AG09309 (cell line): ENCODE measurements around the gene MMP10.

Source experiments
- DNase-seq: peaks from one replicate; pipeline ENCODE4 v3.0.0-alpha.2; 2010; ENCODE audit warnings: low read depth
- H3K4me3 ChIP-seq: 2 replicates; pipeline ENCODE4 v1.5.1; 2011; ENCODE audit warnings: mild to moderate bottlenecking, low read depth, low read length, moderate library complexity; ENCODE audit not compliant: control insufficient read depth
- CTCF ChIP-seq: IDR thresholded peaks from 2 replicates; pipeline ENCODE4 v1.5.1; 2011; ENCODE audit warnings: mild to moderate bottlenecking, low read depth, low read length, inconsistent platforms; ENCODE audit not compliant: insufficient read depth, control insufficient read depth; ENCODE audit errors: missing control alignments

The MMP10 gene

GRCh38 chr11:102788334-102788995 lies 8.0 kb upstream of the MMP10 start:
- no peak for DNase-seq
- TF ChIP-seq CTCF = no peak

GRCh38 chr11:102784380-102784779 lies 4.0 kb upstream of the MMP10 start:
- TF ChIP-seq CTCF = no peak
- DNase-seq = no peak
- no peak overlapping the region for H3K4me3 ChIP-seq

More at GRCh38 chr11:102788334-102788995, 8.0 kb upstream of the MMP10 start:
- H3K4me3 ChIP-seq = no peak overlapping the region

- no peak overlapping the region for H3K4me3 ChIP-seq
- no peak for DNase-seq
Observed at GRCh38 chr11:102783720-102784119, 3.3 kb upstream of the MMP10 start.

GRCh38 chr11:102783016-102783415 lies 2.6 kb upstream of the MMP10 start:
- no peak for TF ChIP-seq CTCF
- no peak for DNase-seq
- no peak overlapping the region for H3K4me3 ChIP-seq

More at GRCh38 chr11:102783720-102784119, 3.3 kb upstream of the MMP10 start:
- no peak for TF ChIP-seq CTCF

GRCh38 chr11:102781676-102782075 lies 1.2 kb upstream of the MMP10 start:
- no peak overlapping the region for H3K4me3 ChIP-seq
- TF ChIP-seq CTCF = no peak
- no peak for DNase-seq

- H3K4me3 ChIP-seq = no peak overlapping the region
- DNase-seq = no peak
- no peak for TF ChIP-seq CTCF
Observed at GRCh38 chr11:102776454-102776853, 4.0 kb downstream of the MMP10 start.
